Measurements from ENCODE around the gene ENOX2.

Gene ENOX2

DNA sequence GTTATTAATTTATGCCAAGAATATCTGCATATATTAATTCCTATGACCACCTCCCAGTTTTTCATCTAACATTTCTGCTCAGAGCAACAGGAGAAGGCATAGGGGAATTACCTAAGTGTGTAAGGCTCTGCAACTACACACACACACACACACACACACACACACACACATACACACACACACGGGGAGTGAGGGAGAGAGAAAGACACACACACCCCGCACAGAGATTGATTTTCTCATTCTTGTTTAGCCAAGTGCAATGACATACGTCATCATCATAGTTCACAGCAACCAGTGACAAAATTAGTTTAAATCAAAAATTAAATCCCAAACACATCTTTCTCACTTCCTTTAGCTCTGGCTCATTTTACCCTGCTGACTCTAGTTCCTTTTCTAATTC lies 298.1 kb downstream of the ENOX2 start:
- no peak for DNase-seq

DNA sequence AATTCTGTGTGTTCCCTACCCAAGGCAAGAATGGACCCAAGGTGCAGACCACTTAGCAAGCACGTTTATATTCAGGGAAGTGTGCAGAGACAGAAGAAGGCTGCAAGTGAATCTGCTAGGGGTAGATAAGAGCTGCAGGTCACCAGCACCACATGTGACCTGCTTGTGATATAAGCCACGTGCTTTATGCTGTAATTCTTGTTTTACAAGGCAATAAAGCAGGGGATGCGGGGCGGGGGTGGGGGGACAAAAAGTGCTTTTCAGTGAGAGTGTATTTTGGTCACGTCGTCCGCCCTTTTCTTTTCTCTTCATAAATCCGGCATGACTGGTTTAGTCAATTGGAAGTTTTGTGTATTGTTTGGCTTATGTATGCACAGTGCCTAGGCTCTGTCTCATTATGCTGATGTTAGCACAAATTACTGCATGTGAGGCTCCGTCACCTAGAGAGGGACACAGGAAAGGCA lies 308.5 kb downstream of the ENOX2 start:
- DNase-seq: no peak

GRCh38 chrX:130593911-130594310 lies 309.1 kb downstream of the ENOX2 start:
- DNase-seq: no peak

GRCh38 chrX:130592204-130592603 lies 310.8 kb downstream of the ENOX2 start:
- DNase-seq: no peak

DNA sequence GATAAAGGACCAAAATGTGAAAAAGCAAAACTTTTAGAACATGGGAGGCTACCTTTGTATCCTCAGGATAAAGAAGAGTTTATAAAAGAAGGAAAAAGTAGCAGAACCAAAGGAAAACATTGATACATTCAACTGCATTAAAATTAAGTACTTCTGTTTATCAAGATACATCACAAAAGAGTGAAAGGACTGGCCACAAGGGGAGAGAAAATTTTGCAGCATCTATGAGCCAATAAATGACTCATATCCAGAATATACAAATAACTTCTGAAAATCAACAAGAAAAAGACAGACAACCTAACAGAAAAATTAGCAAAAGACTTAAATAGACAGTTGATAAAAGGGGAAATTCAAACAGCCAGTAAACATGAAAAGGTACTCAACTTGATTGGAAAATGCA lies 324.1 kb downstream of the ENOX2 start:
- no peak for DNase-seq

DNA sequence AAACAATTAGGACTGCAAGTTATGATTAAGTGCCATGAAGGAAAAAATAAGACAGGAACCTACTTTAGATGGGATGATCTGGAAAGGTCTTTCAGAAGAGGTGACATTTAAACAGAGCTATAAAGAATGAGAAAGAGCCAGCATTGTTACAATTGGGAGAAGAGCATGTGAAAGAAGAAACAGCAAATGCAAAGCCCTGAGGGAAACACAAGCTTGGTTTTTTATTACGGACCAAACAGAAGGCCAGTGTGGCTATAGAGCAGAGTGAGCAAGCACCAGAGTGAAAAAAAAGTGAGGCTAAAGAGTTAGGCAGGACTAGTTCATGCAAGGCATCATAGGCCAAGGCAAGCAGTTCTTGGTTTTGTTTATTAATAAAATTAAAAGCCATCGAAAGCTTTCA lies 325.6 kb downstream of the ENOX2 start:
- DNase-seq: no peak

- no peak for DNase-seq
Measured at GRCh38 chrX:130575831-130576389, 327.1 kb downstream of the ENOX2 start.
